Gastroesophageal sphincter (tissue), 4 donors: ENCODE results near the gene PXMP2. TPM values are rescaled to one million over a fixed set of nuclear protein-coding genes. Genes with fewer than 3 reads are reported as not detected.
A peak's percentile ranks its signal among the peaks of the same experiment; 100 is the strongest.

Experiments used
- ATAC-seq: fragments of 150-250 bp; one replicate; pipeline ENCODE4 v1.9.1; 2016; ENCODE audit warnings: mild to moderate bottlenecking, moderate library complexity
- H3K27ac ChIP-seq, 4 donors: fragments of 200-600 bp; sonication (generic) in 3 of 4; 1 replicate in 3 of 4; 2 replicates in 1 of 4; pipeline ENCODE4 v1.5.1; 2016 to 2019
- H3K27me3 ChIP-seq: fragments of 200-600 bp; sonication (generic); one replicate; pipeline ENCODE4 v1.5.1; 2019
- H3K36me3 ChIP-seq, 2 donors: fragments of 200-600 bp; sonication (generic); one replicate each; pipeline ENCODE4 v1.5.1; 2019; ENCODE audit warnings: control low read depth in 1 of 2
- H3K4me1 ChIP-seq, 3 donors: fragments of 200-600 bp; sonication (generic); 1 replicate in 2 of 3; 2 replicates in 1 of 3; pipeline ENCODE4 v1.5.1; 2016 to 2019; ENCODE audit warnings: control low read depth in 2 of 3
- H3K4me3 ChIP-seq, 2 donors: fragments of 200-600 bp; sonication (generic); one replicate each; pipeline ENCODE4 v1.5.1; 2019; ENCODE audit warnings: mild to moderate bottlenecking in 1 of 2, moderate library complexity in 1 of 2
- H3K9me3 ChIP-seq, 3 donors: fragments of 200-600 bp; sonication (generic); one replicate each; pipeline ENCODE4 v1.5.1; 2017 to 2019; ENCODE audit warnings: control low read depth in 2 of 3
- EP300 ChIP-seq: sonication (generic); formaldehyde crosslinking; IDR thresholded peaks from one replicate; pipeline ENCODE4 v1.6.1; 2017; ENCODE audit warnings: antibody characterized with exemption, mild to moderate bottlenecking
- POLR2A ChIP-seq, 2 donors: fragments of 450-650 bp; IDR thresholded peaks; one replicate each; pipeline ENCODE4 v1.6.1; 2017; ENCODE audit warnings: antibody characterized with exemption in 2 of 2, mild to moderate bottlenecking in 2 of 2, moderate library complexity in 1 of 2
- POLR2AphosphoS5 ChIP-seq: sonication (generic); formaldehyde crosslinking; IDR thresholded peaks from one replicate; pipeline ENCODE4 v1.6.1; 2017; ENCODE audit warnings: antibody characterized with exemption
- WGBS, 2 donors: methylation state at CpG; one replicate each; pipeline ENCODE4 v1.1.5; 2018; ENCODE audit warnings: low coverage in 1 of 2; 5-methylcytosine and 5-hydroxymethylcytosine counted together
- total RNA-seq, 4 donors: library from RNA; depleted of rRNA; stranded (reverse); fragments of >200 nt; gene quantifications; one replicate each; pipeline ENCODE4 v1.1.0, GENCODE V29; 2016
- TF ChIP-seq, protein P1 (sequence below), 4 experiments: fragments of 200-600 bp in 2 of 4; fragments of 450-650 bp in 2 of 4; sonication (generic) in 1 of 4; IDR thresholded peaks; one replicate each; pipeline ENCODE4 v1.5.1; 2017 to 2019; ENCODE audit warnings: antibody characterized with exemption in 4 of 4, mild to moderate bottlenecking in 2 of 4, moderate library complexity in 2 of 4

Gene PXMP2
- 10 to 100 TPM; 31.9 to 68.8 (median 55.4) TPM for total RNA-seq

DNA sequence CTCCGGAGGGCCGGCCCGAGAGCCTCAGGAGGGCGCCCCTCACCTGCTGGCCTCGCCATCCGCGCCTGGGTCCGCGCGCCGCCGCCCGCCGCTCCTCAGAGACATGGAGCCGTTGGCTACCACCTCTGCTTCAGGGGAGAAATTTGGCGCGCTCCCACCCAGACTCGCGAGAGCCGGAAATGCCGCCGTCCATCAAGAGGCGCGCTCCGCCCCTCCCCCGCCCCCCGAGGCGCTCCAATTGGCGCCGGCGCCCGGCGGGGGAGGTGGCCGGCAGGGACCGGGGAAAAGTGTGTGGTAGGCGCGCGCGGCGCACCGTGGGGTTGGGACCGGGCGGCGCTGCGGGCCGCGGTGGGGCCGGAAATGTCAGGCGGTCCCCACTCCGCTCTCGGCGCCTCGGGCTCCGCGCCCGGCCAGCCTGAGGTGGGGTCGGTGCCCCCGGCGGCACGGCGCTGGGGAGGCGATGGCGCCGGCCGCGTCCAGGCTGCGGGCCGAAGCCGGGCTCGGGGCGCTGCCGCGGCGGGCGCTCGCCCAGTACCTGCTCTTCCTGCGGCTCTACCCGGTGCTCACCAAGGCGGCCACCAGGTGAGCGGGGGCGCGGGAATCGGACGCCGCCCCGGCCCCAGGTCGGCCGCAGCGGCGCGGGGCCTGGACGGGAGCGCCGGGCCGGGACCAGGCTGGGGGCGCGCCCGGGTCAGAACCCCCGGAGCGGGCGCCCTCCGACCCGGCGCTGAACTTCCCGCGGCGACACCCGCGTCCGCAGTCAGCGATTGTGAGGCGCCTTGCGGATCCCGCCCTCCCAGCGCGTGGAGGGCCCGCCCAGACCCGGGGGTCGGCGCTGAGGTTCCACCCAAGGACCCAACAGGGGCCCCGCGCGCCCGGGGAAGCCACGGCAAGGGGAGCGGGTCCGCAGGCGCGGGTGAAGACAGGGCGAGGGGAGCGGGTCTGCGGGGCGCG is at the start of gene PXMP2, which contains the start of gene POLE:
TSS of gene PXMP2 (plus strand) at position 377 of the 954 bp plus-strand sequence. CDS start at position 461, 84 bp downstream.
TSS of gene POLE (minus strand) at position 132 of the 954 bp plus-strand sequence. CDS start at position 105, 27 bp downstream.
- Histone ChIP-seq H3K9me3 (no peaks in the 10 kb centered on the region), H3K27ac (peak within 1 kb of the TSS; percentile 15 to 90 (median 80)), H3K36me3 (peaks cover 0 to 19% of the 10 kb centered on the region in 2 donors), H3K4me3 (peak within 1 kb of the TSS; percentile 62 to 98), H3K4me1 (peaks cover 0 to 27% (median 8%) of the 10 kb centered on the region in 3 donors), H3K27me3 (no peaks in the 10 kb centered on the region)
- ATAC-seq = peak; percentile 98
- WGBS, 2 donors = no CpG with 5 or more reads among the region's 134 CpGs
- TF ChIP-seq POLR2AphosphoS5 = peak; percentile 68
- TF ChIP-seq POLR2A (IDR thresholded peaks at IDR 0.05) = peak; percentile 58 to 75
- no peak for TF ChIP-seq EP300
- TF ChIP-seq, protein P1, sequence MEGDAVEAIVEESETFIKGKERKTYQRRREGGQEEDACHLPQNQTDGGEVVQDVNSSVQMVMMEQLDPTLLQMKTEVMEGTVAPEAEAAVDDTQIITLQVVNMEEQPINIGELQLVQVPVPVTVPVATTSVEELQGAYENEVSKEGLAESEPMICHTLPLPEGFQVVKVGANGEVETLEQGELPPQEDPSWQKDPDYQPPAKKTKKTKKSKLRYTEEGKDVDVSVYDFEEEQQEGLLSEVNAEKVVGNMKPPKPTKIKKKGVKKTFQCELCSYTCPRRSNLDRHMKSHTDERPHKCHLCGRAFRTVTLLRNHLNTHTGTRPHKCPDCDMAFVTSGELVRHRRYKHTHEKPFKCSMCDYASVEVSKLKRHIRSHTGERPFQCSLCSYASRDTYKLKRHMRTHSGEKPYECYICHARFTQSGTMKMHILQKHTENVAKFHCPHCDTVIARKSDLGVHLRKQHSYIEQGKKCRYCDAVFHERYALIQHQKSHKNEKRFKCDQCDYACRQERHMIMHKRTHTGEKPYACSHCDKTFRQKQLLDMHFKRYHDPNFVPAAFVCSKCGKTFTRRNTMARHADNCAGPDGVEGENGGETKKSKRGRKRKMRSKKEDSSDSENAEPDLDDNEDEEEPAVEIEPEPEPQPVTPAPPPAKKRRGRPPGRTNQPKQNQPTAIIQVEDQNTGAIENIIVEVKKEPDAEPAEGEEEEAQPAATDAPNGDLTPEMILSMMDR (IDR thresholded peaks at IDR 0.05) = peak in 3 of 4 experiments; percentile 15 to 47 (median 41)

DNA sequence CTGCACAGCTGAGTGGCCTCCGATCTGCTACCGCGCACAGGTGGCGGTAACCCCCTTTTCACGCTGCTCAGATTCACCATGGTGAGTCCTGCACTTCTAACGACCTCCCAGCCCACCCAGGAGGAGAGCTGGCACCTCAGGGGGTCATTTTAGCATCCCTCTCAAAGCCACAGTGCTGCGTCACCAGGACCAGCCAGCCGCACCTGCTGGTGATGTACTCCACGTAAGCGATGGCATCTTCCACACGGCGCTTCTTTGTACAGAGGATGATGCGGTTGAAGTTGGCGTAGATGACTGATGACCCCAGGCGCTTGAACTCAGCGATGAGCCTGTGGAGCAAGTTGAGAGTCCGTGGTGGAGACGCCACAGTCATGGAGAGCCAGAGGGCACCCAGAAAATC is 49.6 kb upstream of the PXMP2 start:
- Histone ChIP-seq H3K27ac (no peak overlapping the region), H3K4me3 (no peak overlapping the region), H3K9me3 (no peaks in the 10 kb centered on the region), H3K36me3 (peaks cover 0 to 99% of the 10 kb centered on the region in 2 donors), H3K4me1 (peaks cover 0 to 2% (median 0%) of the 10 kb centered on the region in 3 donors), H3K27me3 (no peaks in the 10 kb centered on the region)
- no peak for ATAC-seq
- 80 to 82% methylated on average over 6 to 12 of the region's 18 CpGs for WGBS, 2 donors
- TF ChIP-seq POLR2AphosphoS5 = no peak
- TF ChIP-seq POLR2A (IDR thresholded peaks at IDR 0.05) = no peak
- no peak for TF ChIP-seq EP300
- TF ChIP-seq, protein P1 (IDR thresholded peaks at IDR 0.05) = no peak

DNA sequence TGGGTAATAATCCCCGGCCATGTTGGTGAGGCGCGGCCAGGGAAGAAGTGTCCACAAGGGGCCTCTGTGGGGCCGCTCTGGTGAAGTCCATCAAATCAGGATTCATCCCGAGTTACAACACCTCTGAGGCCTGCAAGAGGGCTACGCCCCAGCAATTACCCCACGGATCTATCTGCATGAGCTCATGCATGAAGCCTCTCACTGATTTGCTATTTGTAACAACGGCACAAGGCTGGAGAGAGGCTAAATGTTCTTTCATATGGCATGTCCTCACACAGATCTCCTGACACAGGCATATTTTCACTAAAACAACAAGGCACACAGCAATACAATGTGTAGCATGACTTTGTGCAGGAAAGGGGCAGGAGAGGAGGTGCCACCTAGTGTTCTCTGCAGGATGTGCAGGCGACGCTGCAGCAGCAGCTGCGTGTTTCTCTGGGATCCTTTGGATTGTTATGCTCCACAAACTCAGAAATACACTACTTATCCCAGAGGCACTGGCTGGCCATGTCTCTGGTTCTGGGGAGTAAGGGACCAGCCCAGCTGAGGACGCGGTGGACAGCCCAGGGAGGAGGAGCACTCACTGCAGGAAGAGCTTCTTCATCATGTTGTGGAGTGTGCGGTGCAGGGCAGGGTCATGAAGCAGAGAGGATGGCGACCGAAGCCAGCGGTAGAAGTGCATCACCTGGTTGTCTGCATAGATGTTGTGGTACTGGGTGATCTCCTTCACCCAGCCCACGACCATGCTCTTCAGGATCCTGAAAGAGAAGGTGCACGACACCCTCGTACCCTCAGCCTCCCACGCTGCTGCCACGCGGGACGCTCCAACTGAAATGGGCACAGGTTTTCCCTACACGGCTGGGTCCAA is 48.6 kb upstream of the PXMP2 start:
- Histone ChIP-seq H3K27me3 (no peaks in the 10 kb centered on the region), H3K9me3 (no peaks in the 10 kb centered on the region)
- peak; percentile 92 for ATAC-seq

DNA sequence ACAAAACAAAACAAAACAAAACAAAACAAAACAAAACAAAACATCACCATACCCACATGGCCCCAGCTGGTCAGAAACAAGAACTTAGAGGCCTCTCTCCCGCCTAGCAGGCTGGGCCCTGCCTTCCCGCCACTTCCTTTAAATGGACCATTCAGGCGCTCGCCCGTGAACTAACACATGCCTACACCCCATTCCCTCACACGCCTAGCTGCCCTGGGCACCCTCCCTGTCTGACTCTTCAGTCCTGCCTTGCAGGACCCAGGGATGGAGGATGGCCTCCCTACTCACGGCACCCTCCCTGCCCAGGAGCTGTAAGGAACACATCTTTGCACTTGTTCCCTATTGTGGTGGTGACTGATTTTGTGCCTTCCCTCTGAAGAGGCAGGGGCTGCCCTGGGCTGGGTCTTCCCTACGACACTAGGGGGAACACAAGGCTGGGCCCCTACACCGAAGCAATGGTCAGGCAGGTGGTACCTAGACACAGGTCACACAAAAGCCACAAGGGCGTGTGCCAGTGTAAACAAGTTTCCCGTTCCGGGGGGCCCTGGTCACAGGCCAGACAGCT is 47.3 kb upstream of the PXMP2 start:
- TF ChIP-seq, protein P1 (IDR thresholded peaks at IDR 0.05) = no peak
- TF ChIP-seq POLR2A (IDR thresholded peaks at IDR 0.05) = no peak
- TF ChIP-seq EP300 = no peak
- TF ChIP-seq POLR2AphosphoS5 = no peak
- Histone ChIP-seq H3K4me3 (no peak overlapping the region), H3K27me3 (no peaks in the 10 kb centered on the region), H3K36me3 (peaks cover 0 to 88% of the 10 kb centered on the region in 2 donors), H3K4me1 (peaks cover 0 to 2% (median 0%) of the 10 kb centered on the region in 3 donors), H3K27ac (no peak overlapping the region), H3K9me3 (no peaks in the 10 kb centered on the region)
- no peak for ATAC-seq
- 85 to 100% methylated on average over 1 to 5 of the region's 12 CpGs for WGBS, 2 donors

More for the DNA sequence above, 48.6 kb upstream of the PXMP2 start:
- TF ChIP-seq, protein P1 (IDR thresholded peaks at IDR 0.05) = peak in 3 of 4 experiments; percentile 43 to 58 (median 44)
- no peak for TF ChIP-seq EP300
- Histone ChIP-seq H3K4me3 (no peak overlapping the region), H3K27ac (peak overlapping the region in 3 of 4 donors; percentile 2 to 46 (median 40)), H3K36me3 (peaks cover 0 to 99% of the 10 kb centered on the region in 2 donors), H3K4me1 (peaks cover 0 to 2% (median 0%) of the 10 kb centered on the region in 3 donors)
- WGBS, 2 donors = 63 to 80% methylated on average over 14 to 15 of the region's 25 CpGs
